ENCODE results near the gene MSANTD2. TPM values are rescaled to one million over a fixed set of nuclear protein-coding genes. Genes with fewer than 3 reads are reported as not detected.
A peak's percentile ranks its signal among the peaks of the same experiment; 100 is the strongest.

Gene MSANTD2
- polyA plus RNA-seq, 1 of the 3 experiments (the other 2 are of a cell fraction), result 6.4 TPM

DNA sequence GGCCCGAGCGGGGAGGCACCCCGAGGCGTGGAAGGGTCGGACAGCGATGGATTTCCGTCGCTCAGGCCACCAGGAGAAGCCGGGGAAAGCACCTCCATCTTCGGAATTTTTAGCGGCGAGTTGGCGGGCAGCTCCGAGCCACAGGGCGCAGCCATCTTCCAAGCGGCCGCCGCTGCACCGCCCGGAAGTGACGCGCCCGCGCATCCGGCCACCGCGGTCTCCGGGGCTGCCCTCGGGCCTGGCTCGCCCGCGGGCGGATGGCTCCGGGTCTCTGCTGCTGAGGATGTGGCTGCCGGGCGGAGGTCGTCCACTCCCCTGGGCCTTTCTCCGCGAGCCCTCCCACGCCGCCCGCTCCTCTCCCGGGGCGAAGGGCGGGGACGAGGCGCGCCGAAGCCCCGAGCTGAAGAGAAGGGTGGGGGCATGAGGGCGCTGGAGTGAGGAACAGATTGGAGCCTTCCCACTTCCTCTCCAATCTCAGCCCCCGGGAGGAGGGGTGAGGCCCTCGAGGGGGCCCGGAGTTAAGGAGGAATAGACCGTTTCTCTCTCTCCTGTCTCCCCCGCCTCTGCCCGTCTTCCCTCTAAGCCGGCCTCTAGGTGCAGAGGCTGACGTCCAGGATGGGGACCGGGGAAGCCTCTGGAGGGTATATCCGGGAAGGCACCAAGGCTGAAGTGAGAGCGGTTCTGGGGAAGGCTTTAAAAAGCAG lies at the start of gene MSANTD2 (continued):
- 0 out of 4 replicates have a peak, but pooled peaks of 1 of the 2 experiments have one; percentile 8 for TF ChIP-seq EP300 (IDR thresholded peaks at IDR 0.05; ENCODE audit: borderline replicate concordance in 1 of 2, low read depth in 1 of 2, low read length in 1 of 2)
- peak; percentile 8; the same call in 1 of the 2 replicates for TF ChIP-seq SMC3 (IDR thresholded peaks at IDR 0.05; ENCODE audit: low read depth, low read length)
- TF ChIP-seq, protein P1, sequence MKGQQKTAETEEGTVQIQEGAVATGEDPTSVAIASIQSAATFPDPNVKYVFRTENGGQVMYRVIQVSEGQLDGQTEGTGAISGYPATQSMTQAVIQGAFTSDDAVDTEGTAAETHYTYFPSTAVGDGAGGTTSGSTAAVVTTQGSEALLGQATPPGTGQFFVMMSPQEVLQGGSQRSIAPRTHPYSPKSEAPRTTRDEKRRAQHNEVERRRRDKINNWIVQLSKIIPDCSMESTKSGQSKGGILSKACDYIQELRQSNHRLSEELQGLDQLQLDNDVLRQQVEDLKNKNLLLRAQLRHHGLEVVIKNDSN (IDR thresholded peaks at IDR 0.05; ENCODE audit: borderline replicate concordance, low read depth), result peak; percentile 27; the same call in 1 of the 2 replicates
- TF ChIP-seq FOXJ3 (CRISPR knock-in tag; IDR thresholded peaks at IDR 0.05), result no peak

- H3K4me1 ChIP-seq (ENCODE audit: control insufficient read depth in 1 of 2, insufficient read depth in 2 of 2, low read depth in 1 of 2, low read length in 1 of 2), result peaks cover 0 to 12% of the 10 kb centered on the region in 2 experiments; a peak in 1 of 4 replicates
- no peaks in the 10 kb centered on the region for H4K20me1 ChIP-seq (ENCODE audit: insufficient read depth)
- H3K9me3 ChIP-seq, result no peaks in the 10 kb centered on the region
- no peaks in the 10 kb centered on the region for H3K79me2 ChIP-seq (ENCODE audit: insufficient read depth)
- H3K9me2 ChIP-seq, result no peaks in the 10 kb centered on the region
- H3K4me3 ChIP-seq (ENCODE audit: low read depth in 2 of 2, low read length in 1 of 2), result no peak overlapping the region
- no peak overlapping the region for H3K4me2 ChIP-seq
- H3K27ac ChIP-seq (ENCODE audit: low read depth in 2 of 2, low read length in 1 of 2), result no peak overlapping the region
- no peak for DNase-seq
- TF ChIP-seq, protein P2, sequence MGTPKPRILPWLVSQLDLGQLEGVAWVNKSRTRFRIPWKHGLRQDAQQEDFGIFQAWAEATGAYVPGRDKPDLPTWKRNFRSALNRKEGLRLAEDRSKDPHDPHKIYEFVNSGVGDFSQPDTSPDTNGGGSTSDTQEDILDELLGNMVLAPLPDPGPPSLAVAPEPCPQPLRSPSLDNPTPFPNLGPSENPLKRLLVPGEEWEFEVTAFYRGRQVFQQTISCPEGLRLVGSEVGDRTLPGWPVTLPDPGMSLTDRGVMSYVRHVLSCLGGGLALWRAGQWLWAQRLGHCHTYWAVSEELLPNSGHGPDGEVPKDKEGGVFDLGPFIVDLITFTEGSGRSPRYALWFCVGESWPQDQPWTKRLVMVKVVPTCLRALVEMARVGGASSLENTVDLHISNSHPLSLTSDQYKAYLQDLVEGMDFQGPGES (IDR thresholded peaks at IDR 0.05; ENCODE audit: low read depth, low read length), result no peak
- TF ChIP-seq TAF1 (IDR thresholded peaks at IDR 0.05; ENCODE audit: borderline replicate concordance, low read depth, low read length), result no peak
- no peak for TF ChIP-seq TEAD4 (IDR thresholded peaks at IDR 0.05; ENCODE audit: borderline replicate concordance, insufficient read depth)
- no peak for TF ChIP-seq RCOR1 (IDR thresholded peaks at IDR 0.05; ENCODE audit: low read length)
- no peak for TF ChIP-seq USF2 (IDR thresholded peaks at IDR 0.05; ENCODE audit: borderline replicate concordance, low read depth, low read length)
- TF ChIP-seq FOSL2 (IDR thresholded peaks at IDR 0.05; ENCODE audit: borderline replicate concordance, low read depth), result no peak
- no peak for TF ChIP-seq ELF1 (IDR thresholded peaks at IDR 0.05)
- TF ChIP-seq MXI1 (IDR thresholded peaks at IDR 0.05; ENCODE audit: low read depth, low read length), result no peak
- no peak for TF ChIP-seq MEF2A (IDR thresholded peaks at IDR 0.05; ENCODE audit: borderline replicate concordance, low read depth)
- no peak for TF ChIP-seq SIN3A (IDR thresholded peaks at IDR 0.05; ENCODE audit: borderline replicate concordance, low read depth, low read length)
- no peak for TF ChIP-seq NFIC (IDR thresholded peaks at IDR 0.05; ENCODE audit: borderline replicate concordance)
- TF ChIP-seq, protein P1 (IDR thresholded peaks at IDR 0.05; ENCODE audit: borderline replicate concordance, low read depth), result no peak
- TF ChIP-seq NRF1 (IDR thresholded peaks at IDR 0.05; ENCODE audit: low read depth, low read length), result no peak
- TF ChIP-seq EZH2phosphoT487 (IDR thresholded peaks at IDR 0.05; ENCODE audit: borderline replicate concordance, low read depth), result no peak
- TF ChIP-seq CTCF (IDR thresholded peaks at IDR 0.05), result no peak
- no peak overlapping the region for H2AFZ ChIP-seq (ENCODE audit: low read depth)
- H3K27me3 ChIP-seq (ENCODE audit: insufficient read depth), result peaks cover 67% of the 10 kb centered on the region; the same call in 1 of the 2 replicates
- H3K36me3 ChIP-seq (replicated peaks in 1 of 2; ENCODE audit: control insufficient read depth in 1 of 2, insufficient read depth in 2 of 2, low read length in 1 of 2), result no peaks in the 10 kb centered on the region
- no peak overlapping the region for H3K9ac ChIP-seq
- no peaks in the 10 kb centered on the region for H3F3A ChIP-seq (replicated peaks; ENCODE audit: insufficient read depth)
- WGBS (ENCODE audit: low lambda C conversion rate), result 51% methylated on average over 11 of the region's 11 CpGs
- POLR2A ChIA-PET, result no interaction called here
- CTCF ChIA-PET, result interaction anchor here (0.7 to 17.8 kb wide), 6 partner anchors 8 to 202 kb away, joined by 3 to 220 read pairs (median 6); partner anchors contain the start of gene ROBO3
Observed at GRCh38 chr11:124846070-124846673, 46.0 kb upstream of the MSANTD2 start.

Measured in SK-N-SH (cell line).